NCI-H2227 treated with DMSO at 0.1 percent for 48 hours (cell line): ENCODE measurements around the gene HRH2.
"Not testable (repeated sequence)": the region's sequence is repeated elsewhere in the genome, so short reads cannot be mapped to it uniquely, and the experiment has no call there.

Experiments used
- DNase-seq: peaks from one replicate; lab custom pipeline; 2025; lab: John Stamatoyannopoulos, UW

Gene HRH2

DNA sequence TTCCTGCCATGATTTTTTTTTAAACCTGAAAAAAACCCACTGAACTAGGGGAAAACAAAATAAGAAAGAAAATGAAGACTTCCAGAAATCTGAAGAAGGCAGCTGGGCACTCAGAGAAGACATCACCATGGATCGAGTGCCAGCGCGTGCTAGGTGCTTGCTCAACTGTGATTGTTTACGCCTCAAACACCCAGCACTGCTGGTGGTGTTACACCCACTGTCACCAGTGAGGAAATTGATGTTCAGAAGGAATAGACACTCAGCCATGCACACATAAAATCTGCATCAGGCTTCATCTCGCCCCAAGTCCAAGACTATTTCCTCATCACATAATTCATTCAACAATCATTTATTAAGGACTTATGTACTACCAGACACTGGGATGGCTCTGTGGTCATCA is 82.1 kb downstream of the HRH2 start:
- no peak for DNase-seq

DNA sequence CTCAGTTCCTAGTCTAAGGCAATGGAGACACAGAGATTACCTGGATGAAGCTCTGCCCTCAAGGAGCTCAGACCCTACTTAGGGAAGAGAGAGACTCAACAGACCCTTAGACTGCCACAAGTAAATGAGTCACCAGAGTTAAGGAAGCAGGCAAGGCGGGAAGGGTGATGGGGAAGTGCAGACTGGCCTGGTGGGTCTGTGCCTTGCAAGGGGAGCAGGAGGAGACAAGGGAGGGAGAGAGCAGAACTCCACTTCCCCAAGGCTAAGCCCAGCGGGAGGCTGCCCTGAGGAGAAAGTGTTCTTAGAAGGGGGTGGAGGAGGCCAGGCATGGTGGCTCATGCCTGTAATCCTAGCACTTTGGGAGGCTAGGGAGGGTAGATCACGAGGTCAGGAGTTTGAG is 83.7 kb downstream of the HRH2 start:
- no peak for DNase-seq

DNA sequence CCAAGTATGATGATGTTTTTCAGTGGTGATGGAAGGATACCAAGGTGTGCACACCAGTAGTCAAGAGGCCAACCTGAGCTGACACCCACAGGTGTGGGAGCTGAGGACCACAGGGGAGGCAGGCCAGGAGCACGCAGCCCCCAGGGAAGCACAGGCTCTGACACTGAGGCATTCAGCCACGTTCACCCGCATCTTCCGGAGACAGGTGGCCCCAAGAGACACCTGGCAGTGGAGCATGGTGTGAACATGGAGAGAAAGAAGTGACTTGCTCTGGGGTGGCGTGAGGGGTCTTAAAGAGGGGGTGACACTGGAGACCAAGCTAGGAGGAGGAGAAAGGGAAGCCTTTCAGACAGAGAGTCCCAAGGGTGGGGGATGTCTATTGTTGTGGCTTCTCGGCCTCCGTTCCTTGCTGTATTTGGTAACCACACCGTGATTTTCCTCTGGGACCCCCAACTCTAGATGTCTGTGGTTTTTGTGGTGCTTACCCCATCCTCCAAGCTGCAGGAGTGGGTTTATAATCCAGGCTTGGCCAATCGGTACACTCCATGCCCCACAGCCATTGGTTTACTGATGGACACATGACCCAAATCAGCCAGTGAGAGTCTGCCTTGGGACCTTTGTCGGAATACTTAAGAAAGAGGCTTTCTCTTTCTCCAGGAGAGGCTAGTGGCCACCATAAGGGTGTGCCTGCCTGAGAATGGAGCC is 84.6 kb downstream of the HRH2 start:
- no peak for DNase-seq

DNA sequence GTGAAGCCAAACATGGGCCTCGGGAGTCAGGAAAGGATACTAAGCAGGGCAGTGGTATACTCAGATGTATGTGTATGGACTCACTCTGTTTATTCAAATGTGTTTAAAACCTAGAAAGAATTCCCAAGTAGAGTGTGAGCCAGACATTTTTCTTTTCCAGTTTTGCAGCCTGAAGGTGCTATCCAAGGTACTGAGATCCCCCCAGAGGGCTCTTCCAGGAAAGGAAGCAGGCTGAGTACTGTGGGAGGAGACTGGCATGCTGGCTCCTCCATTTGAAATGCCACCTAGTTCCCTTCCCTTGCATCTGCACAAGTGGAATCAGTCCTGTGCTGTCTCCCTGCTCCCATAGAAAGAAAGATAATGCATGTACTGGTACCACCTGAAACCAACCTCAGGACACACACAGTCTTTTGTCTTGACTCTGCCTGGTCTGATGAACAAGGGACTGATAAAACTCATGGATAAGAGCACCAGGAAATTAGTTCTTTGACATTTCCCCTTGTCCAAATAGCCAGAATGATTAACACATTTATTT is 85.9 kb downstream of the HRH2 start:
- no peak for DNase-seq

DNA sequence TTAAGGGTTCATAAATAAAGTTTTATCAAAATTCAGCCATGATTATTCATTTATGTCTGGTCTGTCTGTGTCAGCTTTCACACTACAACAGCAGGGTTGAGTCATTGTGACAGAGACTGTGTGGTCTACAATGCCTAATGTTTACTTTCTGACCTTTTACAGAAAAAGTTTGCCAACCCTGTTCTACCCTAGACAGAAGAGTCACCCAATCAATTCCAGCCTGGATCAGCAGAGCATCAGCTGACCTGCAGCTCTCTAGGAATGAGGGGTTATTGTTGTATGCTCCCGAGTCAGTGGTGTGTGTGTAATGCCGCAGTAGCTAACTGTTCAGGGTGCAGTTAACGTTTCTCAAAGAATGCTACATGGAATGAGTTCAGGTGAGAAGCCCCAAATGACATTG is 87.3 kb downstream of the HRH2 start:
- no peak for DNase-seq

DNA sequence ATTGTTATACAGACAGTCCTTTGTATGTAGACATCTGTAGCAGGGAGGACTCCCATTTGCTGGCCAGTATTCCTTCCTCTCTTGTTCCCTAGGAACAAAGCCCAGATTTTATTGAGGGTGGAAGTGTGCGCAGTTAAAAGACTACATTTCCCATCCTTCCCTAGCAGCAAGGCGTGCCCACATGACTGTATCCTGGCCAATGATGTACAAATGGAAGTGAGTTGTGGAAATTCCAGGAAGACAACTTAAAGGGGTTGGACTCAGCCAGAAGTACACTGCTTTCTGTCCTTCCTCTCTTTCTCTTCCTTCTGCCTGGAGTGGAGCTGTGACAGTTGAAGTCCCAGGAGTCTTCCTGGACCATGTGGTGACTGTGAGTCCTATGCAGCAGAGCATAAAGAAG is 89.0 kb downstream of the HRH2 start:
- no peak for DNase-seq

DNA sequence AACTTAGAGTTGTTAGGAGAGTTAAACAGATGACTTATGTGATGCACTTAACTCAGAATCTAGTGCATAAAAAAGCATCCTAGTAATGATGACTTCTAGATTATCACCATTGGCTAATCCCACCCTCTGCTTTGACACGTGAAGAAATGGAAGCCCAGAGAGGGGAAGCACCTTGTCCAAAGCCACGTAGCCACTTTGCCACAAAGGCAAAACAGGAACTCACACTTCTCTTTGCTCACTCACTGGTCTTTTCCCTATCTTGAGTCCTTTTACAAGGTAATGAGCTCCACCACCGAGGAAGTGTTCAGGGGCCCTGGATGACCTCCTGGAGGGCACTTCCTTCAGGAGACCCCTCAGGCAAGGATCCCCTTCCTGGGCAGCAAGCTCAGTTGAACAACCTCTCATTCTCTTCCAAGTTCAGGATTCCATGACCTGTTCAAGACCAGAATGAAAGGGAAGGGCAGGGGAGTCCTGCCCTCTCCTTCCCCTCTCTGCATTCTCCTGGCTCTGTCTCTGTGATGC is 89.7 kb downstream of the HRH2 start:
- no peak for DNase-seq

DNA sequence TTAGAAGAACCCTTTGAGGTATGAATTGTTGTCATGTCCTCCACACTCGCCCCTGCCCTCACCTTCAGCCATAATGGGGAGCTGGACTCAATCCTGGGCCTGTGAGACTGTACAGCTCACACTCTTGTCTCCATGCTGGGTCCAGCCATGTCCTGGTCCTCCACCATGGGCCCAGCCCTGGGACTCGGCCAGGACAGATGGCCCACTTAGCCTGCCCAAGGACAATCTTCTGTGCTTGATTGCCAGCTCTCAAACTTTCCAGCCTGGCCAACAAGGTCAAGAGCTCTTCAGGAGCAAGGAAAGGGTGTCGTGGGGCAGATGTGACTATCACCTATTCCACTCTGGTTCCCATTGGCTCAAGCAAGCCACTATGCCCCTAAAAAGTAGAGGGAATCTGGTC is 90.8 kb downstream of the HRH2 start:
- DNase-seq: no peak

DNA sequence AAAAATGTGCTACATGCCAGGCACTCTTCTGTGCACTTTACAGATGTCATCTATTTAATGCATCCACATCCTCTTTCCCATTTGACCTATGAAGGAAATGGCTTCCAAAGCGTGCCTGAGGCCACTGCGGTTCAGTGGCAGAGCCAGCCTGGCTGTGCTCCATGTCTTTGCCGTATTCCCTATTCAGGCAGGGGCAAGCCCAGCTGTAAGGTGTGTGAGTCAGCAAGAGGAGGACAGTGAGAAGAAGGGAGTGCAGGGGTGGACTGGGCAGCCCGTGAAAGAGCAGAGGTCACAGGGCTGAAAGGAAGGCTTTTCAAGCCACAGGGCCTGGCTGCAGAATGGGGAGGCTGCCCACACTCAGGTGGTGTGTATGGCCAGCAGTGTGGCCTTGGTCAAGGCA is 91.7 kb downstream of the HRH2 start:
- DNase-seq: no peak

DNA sequence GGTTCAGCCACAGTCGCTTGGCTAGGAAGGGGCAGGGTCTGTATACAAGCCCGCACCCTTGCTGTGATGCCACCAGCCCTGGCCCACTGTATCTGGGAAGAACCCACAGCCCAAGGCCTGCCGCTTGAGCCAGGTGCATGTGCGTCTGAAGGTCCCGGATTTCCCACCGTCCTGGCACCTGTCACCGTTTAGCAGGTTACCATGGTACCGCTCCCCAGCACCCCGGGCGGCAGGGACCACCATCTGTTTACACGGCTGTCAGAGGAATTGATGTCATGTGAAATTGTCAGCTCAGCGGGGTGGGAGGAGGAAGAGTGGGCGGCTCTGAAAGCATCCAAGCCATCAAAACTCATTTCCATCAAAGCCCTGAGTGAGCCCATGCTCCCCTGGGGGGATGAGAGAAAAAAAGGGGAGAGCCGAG is 92.7 kb downstream of the HRH2 start:
- DNase-seq: no peak

DNA sequence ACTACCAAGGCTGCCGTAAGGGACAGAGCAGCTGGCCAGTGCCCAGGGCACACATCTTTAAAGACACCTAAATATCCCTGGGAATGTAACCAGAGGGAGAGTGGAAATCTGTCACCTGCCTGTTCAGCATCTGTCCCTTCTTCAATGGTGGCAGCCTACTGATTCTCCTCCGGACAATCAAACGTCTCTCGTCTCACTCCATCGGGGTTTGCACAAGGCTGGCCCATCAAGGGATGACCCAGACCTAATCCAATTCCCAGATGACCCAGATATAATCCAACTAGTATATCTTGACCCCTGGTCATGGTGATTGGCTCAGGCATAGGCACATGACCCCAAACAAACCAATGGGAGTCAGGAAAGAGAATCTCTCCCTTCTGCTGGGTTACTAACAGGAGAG is 93.5 kb downstream of the HRH2 start:
- no peak for DNase-seq

DNA sequence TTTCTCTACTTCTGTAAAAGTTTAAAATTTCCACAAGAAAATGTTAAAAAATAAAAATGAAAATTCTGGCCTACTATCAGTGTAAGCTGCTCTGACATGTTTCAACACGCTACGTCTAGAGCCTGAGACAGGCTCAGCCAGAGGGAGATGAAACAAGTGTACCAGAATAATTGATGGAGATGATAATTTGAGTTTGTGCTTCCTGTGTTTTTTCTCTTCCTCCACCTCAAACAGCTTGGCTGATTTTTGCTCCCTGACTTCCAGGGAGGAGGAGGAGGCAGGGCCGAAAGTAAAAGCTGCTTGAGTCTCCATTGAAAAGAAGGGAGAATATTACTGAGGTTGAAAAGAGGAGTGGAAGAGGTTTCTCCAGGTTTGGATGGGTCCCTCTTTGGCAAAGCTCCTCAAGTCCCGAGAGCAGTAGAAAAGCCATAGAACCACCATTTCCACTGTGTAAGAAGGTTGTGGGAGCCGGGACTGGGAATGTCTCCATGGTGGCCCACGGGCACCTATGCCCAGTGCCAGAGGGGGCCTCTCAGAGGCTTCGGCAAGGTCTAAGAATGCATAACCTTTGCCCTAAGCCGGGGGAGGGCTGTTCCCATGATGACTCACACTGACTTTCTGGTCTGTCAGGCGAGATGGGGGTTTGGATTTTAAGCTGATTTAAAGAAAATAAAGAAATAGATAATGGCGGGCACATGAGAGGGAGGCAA is 95.1 kb downstream of the HRH2 start:
- no peak for DNase-seq

DNA sequence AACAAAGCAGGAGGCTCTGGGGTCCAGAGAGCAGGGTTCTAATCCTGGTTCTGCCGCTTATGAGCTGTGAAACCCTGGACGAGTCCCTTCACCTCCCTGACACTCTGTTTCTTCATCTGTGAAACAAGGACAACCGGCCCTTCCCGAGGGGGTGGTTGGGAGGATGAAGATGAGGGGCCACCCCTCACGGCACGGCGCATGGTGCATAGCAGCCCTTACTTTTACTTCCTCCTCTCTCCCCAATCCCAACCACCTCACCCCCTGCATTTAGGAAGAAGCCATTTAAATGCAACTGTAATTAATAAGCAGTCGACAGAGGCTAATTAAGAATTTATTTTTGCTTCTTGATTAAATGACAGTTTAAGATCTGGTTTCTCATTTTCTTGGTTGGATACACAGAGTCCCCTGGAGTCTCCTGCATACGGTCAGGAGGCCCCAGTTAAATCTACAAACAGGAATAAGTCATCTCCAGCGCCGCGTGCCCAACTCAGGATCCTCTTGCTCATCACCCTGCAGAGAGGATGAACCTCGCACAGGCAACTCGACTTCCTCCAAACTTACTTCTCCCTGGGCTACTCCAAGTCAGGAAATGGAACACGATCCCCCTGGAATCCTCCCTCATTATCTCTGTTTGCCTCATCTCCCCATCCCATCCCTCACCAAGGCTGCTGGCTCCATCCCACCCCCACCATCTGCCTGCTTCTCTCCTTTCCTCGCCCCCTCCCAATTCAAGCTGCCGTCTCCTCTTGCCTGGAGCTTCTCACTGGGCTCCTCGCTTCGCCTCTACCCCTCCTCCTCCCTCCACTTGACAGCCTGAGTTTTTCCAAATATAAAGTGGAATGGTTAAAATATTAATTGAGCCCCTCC is 95.9 kb downstream of the HRH2 start:
- DNase-seq: no peak

DNA sequence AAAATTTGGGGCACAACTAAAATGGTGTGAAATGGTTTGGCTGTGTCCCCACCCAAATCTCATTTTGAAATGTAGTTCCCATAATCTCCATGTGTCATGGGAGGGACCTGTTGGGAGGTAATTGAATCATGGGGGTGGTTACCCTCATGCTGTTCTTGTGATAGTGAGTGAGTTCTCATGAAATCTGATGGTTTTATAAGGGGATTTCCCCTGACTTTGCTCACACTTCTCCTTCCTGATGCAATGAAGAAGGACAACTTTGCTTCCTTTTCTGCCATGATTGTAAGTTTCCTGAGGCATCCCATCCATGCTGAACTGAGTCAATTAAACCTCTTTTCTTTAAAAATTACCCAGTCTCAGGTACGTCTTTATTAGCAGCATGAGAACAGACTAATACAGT is 102.1 kb downstream of the HRH2 start:
- DNase-seq: not testable (repeated sequence)
